Measurements from ENCODE around the gene SMIM41.

- TF ChIP-seq CTCF (IDR thresholded peaks at IDR 0.05) (no peak), POLR2A (IDR thresholded peaks at IDR 0.05) (no peak)
Observed at GRCh38 chr12:52146822-52147366, 67.4 kb downstream of the SMIM41 start.
